ENCODE results near the gene CCNT2.
"Not testable (repeated sequence)": the region's sequence is repeated elsewhere in the genome, so short reads cannot be mapped to it uniquely, and the experiment has no call there.

The CCNT2 gene

DNA sequence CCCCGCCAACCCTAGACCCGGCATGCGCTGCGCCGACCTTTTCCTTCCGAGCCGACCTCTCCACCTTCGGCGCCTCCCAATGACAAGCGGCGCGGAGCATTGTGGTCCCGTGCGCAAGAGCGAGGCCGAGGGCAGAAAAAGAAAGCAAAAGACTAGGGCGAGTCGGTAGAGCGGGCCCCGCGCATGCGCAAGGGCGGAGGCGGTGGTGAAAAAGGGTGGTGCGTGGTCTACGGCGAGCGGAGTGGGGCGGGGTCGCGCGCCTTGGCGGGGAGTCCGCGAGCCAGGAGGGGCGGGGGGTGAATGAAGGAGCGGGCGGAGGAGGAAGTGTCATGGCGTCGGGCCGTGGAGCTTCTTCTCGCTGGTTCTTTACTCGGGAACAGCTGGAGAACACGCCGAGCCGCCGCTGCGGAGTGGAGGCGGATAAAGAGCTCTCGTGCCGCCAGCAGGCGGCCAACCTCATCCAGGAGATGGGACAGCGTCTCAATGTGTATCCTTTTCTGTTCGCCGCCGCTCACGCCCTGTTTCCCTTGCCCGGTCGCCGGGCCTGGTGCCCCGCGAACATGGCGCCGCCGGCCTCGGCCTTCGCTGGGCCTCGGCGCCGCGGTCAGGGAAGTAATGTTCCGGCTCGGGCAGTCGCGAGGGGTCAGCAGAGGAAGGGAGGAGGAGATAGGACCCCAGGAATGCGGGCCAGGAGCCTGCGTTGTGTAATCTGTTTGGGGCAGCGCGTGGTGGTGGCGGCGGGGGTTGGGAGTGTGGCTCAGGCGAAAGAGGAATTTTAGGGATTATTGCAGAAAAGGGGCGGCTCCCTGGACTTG, at the start of gene CCNT2:
CCNT2 (plus strand) TSS at position 297 of the 815 bp plus-strand sequence; CDS start at position 330, 33 bp downstream.
- DNase-seq (ENCODE audit: low spot score), result peak; percentile 99

DNA sequence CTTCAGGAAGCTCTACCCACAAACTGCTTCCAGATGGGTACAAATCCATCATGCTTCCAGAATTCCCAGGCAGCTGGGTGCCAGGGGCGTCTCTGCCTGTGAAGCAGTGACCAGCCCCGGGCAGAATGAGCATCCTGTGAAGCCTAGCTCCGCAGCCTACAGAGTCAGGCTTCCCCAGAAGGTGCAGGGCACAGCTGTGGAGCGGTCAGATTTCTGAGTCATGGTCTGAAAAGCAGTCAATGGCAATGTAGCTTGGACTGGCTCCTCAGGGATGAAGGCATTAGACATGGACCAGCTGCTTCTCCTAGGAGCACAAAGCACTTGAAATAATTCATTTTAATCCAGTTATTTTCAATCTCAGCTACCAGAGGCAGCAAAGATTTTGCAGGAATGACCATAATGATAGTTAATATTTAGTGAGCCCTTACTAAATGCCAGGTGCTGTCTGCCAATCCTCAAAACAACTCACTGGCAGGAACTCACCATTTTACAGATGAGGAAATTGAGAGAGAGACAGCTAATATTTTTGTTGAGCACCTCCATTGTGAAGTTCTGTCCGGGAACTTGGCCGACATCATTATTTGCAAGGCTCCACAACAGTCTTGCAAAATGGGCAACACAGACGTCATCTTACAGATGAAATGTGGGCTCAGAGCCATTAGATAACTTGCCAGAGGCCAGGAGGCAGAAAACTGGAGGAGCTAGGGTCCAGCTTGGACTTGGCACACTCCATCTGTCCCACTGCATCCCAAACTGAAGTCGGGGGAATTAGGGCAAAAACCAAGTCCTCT, 48.5 kb upstream of the CCNT2 start:
- DNase-seq (ENCODE audit: low spot score), result peak; percentile 24

DNA sequence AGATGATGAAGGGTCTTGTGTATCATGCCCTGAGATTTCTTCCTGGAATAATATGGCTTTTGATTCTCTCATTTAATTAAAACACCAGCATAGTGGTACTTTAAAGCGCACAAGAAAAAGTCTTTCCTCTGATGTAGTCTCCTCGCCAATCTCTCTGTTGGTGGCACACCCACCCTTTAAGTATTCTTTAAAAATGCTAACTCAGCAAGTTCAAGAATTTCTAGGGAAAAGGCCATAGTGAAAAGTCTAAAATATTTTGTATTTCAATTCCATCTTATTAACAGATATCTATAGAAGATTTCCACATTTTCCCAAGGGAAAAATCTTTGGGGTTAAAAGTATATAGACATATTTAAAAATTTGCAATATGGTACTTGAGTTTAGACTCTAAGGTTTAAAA, 45.5 kb upstream of the CCNT2 start:
- DNase-seq (ENCODE audit: low spot score), result no peak

DNA sequence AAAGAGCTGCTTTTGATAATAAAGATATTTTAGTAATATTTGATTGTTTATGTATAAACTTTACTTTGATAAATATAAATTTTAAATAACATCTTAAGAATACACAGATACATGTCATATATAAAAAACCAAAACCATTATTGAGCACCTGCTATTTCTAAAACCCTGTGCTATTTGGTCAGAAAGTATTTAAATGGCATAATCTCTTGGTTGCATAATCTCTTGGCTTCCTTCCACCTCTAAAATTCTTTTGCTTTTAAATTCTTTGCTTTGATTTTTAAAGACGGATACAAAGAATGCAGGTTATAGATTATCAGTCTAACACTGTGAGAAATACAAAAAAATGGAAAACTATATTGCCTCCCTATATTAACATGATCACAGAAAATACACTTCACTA, 43.3 kb upstream of the CCNT2 start:
- no peak for DNase-seq (ENCODE audit: low spot score)

DNA sequence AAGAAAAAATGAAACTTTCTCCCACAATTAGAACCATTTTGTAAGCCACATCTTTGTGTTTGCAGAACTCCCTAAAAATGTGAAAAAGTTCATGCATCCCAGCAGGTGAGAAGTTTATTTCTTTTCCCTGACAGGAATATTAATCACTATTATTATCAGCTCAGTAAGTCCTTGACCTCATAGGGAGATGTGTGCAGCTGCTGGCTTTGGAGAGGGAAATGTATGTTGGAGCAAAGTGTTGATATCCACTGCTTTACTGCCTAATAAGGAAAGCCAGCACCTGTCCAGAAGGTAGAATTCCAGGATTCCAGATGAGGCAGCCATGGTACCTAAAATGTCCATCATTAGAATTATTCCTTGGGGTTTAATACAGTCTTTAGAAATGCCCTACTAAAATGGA, 35.8 kb upstream of the CCNT2 start:
- DNase-seq (ENCODE audit: low spot score), result no peak

DNA sequence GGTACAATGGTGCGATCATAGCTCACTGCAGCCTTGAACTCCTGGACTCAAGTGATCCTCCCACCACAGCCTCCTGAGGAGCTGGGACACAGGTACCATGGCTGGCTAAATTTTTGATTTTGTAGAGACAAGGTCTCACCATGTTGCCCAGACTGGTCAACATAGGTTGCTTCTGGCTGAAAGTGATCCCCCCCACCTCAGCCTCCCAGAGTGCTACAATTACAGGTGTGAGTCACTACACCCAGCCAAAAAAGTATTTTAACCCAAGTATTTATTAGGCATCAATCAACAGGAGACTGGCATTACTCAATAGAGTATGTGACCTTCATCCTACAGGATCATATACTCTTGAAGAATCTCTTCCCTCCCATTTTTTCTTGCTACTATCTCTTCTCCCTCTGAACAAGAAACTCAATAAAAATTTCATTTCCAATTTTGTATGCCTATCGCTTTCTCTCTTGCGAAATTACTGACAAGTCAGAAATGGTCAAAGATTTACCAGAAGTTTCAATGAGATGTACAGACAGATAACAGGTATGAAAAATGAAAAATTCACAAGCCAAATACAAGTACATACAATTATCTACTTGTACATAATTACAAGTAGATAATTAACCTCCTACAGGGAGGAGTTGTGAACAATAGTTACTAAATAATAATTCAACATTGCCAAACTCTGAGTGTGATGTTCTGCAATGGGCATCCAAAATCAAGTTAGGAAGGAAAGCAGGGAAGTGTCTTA, 34.9 kb upstream of the CCNT2 start:
- no peak for DNase-seq (ENCODE audit: low spot score)

DNA sequence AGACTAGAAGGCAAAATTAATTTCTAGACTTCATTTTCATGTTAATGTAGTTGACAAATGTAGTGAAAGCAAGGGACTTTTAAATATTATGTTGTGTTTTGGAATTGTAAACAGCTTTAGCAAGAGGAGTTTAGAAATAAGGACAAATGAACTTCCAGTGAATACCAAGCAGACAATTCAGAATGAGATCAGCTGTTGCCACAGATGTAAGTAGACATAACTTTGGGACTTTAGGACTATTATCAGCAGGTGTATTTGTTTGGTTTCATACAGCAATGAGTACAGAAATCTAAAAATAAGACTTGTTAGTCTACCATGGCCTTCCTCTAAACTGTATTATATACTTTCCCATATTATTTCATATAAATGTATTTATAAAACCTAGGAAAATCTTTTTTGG, 34.2 kb upstream of the CCNT2 start:
- DNase-seq (ENCODE audit: low spot score), result no peak

DNA sequence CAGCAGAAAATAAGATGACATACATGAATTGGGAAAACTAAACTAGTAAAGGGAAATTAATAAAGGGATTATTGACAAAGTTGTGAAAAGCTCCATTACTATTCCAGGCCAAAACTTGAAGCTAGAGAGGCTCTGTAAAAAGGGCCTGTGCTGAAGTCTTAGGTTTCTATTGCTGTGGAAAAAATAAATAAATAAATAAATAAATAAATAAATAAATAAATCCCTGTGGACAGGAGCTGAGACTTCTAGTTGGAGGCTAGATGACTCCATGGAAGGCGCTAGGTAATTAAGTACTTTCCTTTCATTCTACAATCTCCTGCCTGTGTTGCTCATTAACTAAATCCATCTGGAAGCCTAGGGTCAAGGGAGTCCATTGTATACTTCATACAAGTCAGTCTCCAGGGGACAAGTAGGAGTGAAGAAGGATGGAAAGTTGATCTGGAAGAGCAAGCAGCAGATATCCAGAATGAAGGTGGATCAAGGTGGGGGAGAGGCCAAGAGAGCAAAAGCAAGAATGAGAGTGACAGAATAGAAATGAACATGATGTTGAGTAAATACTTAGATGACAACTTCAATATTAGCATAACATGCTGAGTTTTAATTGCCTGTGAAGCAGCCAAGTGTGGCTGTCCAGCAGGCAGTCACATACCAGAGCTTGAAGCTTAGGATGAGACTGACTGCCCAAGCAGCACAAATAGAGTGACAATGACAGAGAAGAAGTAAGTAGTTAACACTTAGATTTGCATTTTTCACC, 26.2 kb upstream of the CCNT2 start:
- no peak for DNase-seq (ENCODE audit: low spot score)

DNA sequence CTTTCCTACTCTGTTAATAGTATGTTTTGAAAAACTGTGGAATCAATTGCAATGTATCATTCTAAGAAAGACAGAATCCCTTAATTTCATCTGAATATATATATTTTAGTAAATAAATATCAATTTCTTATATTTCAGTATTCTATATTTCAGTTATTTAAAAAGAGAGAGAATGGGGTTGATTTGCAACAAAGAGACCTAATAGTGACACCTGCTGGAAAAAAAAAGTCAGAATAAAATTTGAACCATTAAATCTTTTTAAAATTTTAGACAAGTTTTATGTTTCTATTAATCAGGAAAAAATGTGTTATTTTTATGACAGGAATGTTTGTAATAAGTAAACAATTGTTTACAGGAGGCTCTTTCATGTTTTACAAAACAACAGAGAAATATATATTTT, 20.7 kb upstream of the CCNT2 start:
- no peak for DNase-seq (ENCODE audit: low spot score)

DNA sequence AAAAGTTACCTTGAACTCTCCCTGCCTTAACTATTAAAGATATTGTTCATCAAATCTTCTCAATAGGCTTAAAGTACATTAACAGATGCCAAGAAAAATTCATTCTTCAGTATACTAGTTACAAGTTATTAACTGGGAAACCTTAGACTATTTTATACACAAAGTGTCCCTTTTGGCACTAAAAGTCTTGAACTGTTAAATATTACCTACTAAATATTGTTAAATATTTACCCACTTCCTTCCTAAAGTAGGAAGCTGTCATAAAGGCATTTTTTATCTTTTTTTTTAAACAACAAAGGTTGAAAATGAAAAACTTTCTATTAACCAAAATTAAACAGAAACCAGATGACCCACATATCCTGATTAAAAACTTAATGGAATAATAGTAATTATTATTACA, 19.4 kb upstream of the CCNT2 start:
- no peak for DNase-seq (ENCODE audit: low spot score)

DNA sequence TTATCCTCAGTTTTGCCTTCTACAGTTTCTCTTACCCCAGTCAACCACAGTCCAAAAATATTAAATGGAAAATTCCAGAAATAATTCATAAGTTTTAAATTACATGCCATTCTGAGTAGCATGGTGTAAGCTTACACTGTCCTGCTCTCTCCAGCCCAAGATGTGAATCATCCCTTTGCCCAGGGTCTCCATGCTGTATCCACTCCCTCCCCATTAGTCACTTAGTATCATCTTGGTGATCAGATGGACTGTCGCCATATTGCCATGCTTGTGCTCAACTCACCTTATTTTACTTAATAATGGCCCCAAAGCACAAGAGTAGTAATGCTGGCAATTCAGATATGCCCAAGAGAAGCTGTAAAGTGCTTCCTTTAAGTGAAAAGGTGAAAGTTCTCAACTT, 18.5 kb upstream of the CCNT2 start:
- no peak for DNase-seq (ENCODE audit: low spot score)

DNA sequence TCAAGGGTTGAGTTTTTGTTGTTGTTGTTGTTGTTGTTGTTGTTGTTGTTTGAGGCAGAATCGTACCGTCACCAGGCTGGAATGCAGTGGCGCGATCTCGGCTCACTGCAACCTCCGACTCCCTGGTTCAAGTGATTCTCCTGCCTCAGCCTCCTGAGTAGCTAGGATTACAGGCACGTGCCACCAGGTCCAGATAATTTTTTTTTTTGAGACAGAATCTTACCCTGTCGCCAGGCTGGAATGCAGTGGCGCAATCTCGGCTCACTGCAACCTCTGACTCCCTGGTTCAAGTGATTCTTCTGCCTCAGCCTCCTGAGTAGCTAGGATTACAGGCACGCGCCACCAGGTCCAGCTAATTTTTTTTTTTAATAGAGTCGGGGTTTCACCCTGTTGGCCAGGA, 14.9 kb upstream of the CCNT2 start:
- DNase-seq (ENCODE audit: low spot score), result not testable (repeated sequence)

DNA sequence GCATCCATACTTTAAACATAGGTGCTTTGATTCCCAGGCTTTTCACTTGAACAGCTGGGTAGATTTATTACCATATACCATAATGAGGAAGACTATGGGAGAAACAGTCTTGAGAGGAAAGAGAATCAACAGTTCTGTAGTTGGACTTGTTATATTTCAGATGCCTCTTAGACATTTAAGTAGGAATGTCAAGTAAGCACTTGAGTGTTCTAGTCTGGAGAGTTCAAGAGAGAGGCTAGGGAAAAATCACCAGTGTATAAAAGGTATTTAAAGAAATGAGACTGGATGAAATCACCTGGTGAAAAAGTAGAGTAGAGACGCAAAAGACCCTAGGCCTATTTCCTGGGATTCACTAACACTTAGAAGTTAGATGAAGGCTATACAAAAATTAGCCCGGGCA, 13.5 kb upstream of the CCNT2 start:
- DNase-seq (ENCODE audit: low spot score), result no peak

DNA sequence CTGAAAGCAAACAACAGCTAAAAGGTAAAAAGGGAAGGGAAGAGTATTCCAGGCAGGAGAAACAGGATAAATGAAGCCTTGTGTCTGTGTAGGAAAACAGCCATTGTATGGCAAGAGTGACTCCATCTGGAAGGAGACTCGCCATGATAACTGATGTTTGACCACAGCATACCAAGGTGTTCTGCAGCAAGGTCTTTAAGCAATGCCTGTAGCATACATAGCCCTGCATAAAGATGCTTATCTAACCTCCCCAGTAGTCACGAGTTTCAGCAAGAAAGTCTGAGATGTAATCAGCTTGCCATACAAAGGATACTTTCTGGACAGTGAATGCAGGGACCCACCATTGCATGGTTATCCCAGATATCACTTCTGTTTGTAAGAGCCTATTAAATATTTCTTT, 11.9 kb upstream of the CCNT2 start:
- DNase-seq (ENCODE audit: low spot score), result no peak

DNA sequence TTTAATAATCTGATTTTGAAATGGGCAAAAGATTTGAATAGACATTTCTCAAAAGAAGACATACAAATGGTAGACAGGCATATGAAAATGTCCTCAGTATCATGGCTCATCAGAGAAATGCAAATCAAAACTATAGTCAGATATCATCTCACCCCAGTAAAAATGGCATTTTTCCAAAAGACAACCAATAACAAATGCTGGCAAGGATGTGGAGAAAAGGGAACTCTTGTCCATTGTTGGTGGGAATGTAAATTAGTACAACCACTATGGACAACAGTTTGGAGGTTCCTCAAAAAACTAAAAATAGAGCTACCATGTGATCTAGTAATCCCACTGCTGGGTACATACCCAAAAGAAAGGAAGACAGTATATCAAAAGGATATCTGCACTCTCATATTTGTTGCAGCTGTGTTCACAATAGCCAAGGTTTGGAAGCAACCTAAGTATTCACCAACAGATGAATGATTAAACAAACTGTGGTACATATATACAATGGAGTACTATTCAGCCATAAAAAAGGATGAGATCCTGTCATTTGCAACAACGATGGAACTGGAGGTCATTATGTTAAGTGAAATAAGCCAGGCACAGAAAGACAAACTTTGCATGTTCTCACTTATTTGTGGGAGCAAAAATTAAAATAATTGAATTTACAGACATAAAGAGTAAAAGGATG, 11.0 kb upstream of the CCNT2 start:
- DNase-seq (ENCODE audit: low spot score), result not testable (repeated sequence)

DNA sequence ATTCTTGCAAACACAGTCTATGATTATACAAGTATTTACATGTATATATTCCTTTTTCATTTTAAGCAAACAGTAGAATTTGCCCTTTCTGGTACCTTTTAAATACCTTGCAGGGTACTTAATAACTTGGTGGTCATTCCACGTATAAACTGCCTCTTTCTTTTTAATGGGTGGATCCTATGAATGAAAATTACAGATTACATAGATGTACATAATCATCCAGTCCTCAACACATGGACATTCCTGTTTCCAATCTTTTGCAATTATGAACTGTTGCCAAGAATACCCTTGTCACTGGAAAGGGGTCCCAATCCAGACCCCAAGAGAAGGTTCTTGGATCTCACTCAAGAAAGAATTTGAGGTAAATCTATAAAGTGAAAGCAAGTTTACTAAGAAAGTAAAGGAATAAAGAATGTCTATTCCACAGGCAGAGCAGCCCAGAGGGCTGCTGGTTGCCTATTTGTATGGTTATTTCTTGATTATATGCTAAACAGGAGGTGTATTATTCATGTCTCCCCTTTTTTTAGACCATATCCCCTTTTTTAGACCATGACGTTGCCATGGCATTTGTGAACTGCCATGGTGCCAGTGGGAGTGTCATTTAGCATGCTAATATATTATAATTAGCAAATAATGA, 7.7 kb upstream of the CCNT2 start:
- no peak for DNase-seq (ENCODE audit: low spot score)

DNA sequence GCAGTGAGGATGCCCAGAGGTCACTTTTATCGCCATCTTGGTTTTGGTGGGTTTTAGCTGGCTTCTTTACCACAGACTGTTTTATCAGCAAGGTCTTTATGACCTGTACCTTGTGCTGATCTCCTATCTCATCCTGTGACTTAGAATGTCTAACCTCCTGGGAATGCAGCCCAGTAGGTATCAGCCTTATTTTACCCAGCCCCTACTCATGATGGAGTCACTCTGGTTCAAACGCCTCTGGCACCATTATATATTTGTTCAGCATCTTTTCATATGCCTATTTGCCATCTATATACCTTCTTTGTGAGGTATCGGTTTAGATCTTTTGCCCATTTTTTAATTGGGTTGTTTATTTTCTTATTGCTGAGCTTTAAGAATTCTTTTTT, 7.2 kb upstream of the CCNT2 start:
- DNase-seq (ENCODE audit: low spot score), result no peak

DNA sequence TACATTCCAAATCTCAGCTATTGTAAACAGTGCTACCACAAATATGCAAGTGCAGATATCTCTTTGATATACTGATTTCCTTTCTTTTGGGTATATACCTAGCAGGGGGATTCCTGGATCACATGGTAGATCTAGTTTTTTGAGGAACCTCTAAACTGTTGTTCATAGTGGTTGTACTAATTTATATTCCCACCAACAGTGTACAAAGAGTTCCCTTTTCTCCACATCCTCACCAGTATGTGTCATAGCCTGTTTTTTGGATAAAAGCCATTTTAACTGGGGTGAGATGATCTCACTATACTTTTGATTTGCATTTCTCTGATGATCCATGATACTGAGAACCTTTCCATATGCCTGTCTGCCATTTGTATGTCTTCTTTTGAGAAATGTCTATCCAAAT, 6.3 kb upstream of the CCNT2 start:
- no peak for DNase-seq (ENCODE audit: low spot score)

DNA sequence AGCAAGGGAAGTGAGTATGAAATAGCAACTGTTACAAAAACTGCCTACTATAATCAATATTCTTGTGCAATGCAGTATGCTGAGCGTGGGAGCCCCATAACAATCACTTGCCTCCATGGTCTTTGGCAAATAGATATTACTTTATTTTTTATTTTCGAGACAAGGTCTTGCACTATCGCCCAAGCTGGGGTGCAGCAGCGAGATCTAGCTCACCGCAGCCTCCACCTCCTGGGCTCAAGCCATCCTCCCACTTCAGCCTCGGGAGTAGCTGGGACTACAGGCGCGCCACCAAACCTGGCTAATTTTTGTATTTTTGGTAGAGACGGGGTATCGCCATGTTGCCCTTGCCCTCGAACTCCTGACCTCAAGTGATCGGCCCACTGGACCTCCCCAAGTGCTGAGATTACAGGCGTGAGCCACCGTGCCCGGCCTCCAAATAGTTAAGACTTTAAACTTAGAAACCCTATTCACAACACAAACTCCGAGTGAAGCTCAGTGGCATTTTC, 1.2 kb upstream of the CCNT2 start:
- peak; percentile 3 for DNase-seq (ENCODE audit: low spot score)

DNA sequence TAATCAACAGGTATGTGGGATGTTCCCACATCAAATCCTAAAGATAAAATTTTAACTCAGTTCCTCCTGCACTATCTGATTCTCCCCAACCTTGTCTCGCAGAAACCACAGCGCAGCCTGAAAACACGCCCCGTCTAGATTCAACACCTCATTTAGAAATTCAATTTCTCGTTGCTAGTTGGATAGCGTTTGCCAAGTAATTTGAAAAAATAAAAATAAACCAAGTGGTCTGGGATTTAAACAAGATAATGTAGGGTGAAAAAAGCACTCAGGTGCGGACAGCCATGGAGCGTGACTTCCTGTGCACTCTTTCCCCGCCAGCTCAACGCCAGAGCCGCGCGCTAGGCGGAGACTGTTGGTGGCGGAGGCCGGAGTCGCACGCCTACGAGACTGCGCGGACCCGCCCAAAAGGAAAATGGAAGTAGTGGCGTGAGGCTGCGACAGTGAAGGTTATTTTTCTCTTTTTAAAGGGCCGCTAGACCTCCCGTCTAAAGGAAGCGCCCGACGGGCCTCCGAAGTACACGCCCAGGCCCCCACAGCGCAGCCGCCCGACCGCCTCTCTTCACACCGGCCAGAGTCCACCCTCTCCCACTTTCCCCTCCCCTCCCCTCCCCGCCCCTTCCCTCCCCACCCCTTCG, 615 bp upstream of the CCNT2 start:
- no peak for DNase-seq (ENCODE audit: low spot score)
